HepG2 (cell line): ENCODE data around the gene SEMA3B. TPM values are rescaled to one million over a fixed set of nuclear protein-coding genes. Genes with fewer than 3 reads are reported as not detected.

Experiments
- ATAD3A ChIP-seq: sonication (generic); formaldehyde crosslinking; IDR thresholded peaks from 2 replicates; pipeline ENCODE4 v1.4.0; 2020; ENCODE audit warnings: missing genetic modification reagents
- DZIP1 ChIP-seq: sonication (generic); formaldehyde crosslinking; IDR thresholded peaks from 2 replicates; pipeline ENCODE4 v1.5.0; 2020; ENCODE audit warnings: mild to moderate bottlenecking, missing genetic modification reagents
- FOXA3 ChIP-seq: IDR thresholded peaks from 2 replicates; pipeline ENCODE4 v1.6.1; 2016; ENCODE audit warnings: missing genetic modification reagents, missing compliant biosample characterization
- GATA4 ChIP-seq: sonication (generic); IDR thresholded peaks from 2 replicates; pipeline ENCODE4 v1.6.1; 2016; ENCODE audit warnings: antibody characterized with exemption, low read depth, borderline replicate concordance
- IKZF4 ChIP-seq: sonication (generic); formaldehyde crosslinking; IDR thresholded peaks from 2 replicates; pipeline ENCODE4 v1.5.1; 2020; ENCODE audit warnings: borderline replicate concordance, mild to moderate bottlenecking, low read depth, missing genetic modification reagents; ENCODE audit errors: not compliant biosample characterization
- KAT2B ChIP-seq: fragments of 150-350 bp; IDR thresholded peaks from 2 replicates; pipeline ENCODE4 v1.6.1; 2014; ENCODE audit warnings: low read depth, low read length, borderline replicate concordance
- MED8 ChIP-seq: sonication (generic); formaldehyde crosslinking; IDR thresholded peaks from 2 replicates; pipeline ENCODE4 v1.8.1; 2023; ENCODE audit warnings: mild to moderate bottlenecking, missing genetic modification reagents; ENCODE audit not compliant: insufficient replicate concordance
- NFYB ChIP-seq: sonication (generic); formaldehyde crosslinking; IDR thresholded peaks from 2 replicates; pipeline ENCODE4 v1.4.0; 2020; ENCODE audit warnings: missing genetic modification reagents
- NR3C1 ChIP-seq: sonication (generic); formaldehyde crosslinking; IDR thresholded peaks from 2 replicates; pipeline ENCODE4 v1.4.0; 2020; ENCODE audit warnings: missing genetic modification reagents
- RAD21 ChIP-seq: fragments of 450-650 bp; formaldehyde crosslinking; IDR thresholded peaks from 2 replicates; pipeline ENCODE4 v1.5.0; 2020; ENCODE audit warnings: mild to moderate bottlenecking
- RBFOX2 ChIP-seq: fragments of 200-400 bp; formaldehyde crosslinking; IDR thresholded peaks from 2 replicates; pipeline ENCODE4 v1.6.1; 2017; ENCODE audit warnings: low read depth, mild to moderate bottlenecking, low read length
- RELA ChIP-seq: sonication (generic); formaldehyde crosslinking; IDR thresholded peaks from 2 replicates; pipeline ENCODE4 v1.4.0; 2020; ENCODE audit warnings: missing genetic modification reagents
- SIN3A ChIP-seq: IDR thresholded peaks from 2 replicates; pipeline ENCODE4 v1.6.1; 2011; ENCODE audit warnings: low read depth, mild to moderate bottlenecking, control low read depth, low read length, borderline replicate concordance
- SP4 ChIP-seq: sonication (generic); formaldehyde crosslinking; IDR thresholded peaks from 2 replicates; pipeline ENCODE4 v1.8.1; 2023; ENCODE audit warnings: mild to moderate bottlenecking, missing genetic modification reagents
- ZBTB21 ChIP-seq: sonication (generic); formaldehyde crosslinking; IDR thresholded peaks from 2 replicates; pipeline ENCODE4 v1.4.0; 2020; ENCODE audit warnings: missing genetic modification reagents
- ZNF564 ChIP-seq: sonication (generic); formaldehyde crosslinking; IDR thresholded peaks from 2 replicates; pipeline ENCODE4 v1.8.1; 2023; ENCODE audit warnings: mild to moderate bottlenecking, missing genetic modification reagents
- ZNF589 ChIP-seq: sonication (generic); formaldehyde crosslinking; conservative IDR thresholded peaks from 2 replicates; pipeline ENCODE4 v1.8.0; 2022; ENCODE audit warnings: mild to moderate bottlenecking, moderate library complexity, missing genetic modification reagents
- ZNF598 ChIP-seq: sonication (generic); formaldehyde crosslinking; IDR thresholded peaks from 2 replicates; pipeline ENCODE4 v1.5.1; 2020; ENCODE audit warnings: mild to moderate bottlenecking, missing genetic modification reagents, borderline replicate concordance
- ZNF709 ChIP-seq: sonication (generic); formaldehyde crosslinking; IDR thresholded peaks from 2 replicates; pipeline ENCODE4 v1.5.0; 2020; ENCODE audit warnings: mild to moderate bottlenecking, missing genetic modification reagents
- ZNF770 ChIP-seq: sonication (generic); formaldehyde crosslinking; IDR thresholded peaks from 2 replicates; pipeline ENCODE4 v1.5.0; 2020; ENCODE audit warnings: mild to moderate bottlenecking, missing genetic modification reagents
- ZNF780A ChIP-seq: sonication (generic); formaldehyde crosslinking; IDR thresholded peaks from 2 replicates; pipeline ENCODE4 v1.8.0; 2022; ENCODE audit warnings: mild to moderate bottlenecking, missing genetic modification reagents, moderate library complexity
- polyA plus RNA-seq, 8 experiments: library from polyadenylated mRNA; depleted of rRNA in 3 of 8; stranded (reverse) in 7 of 8; unstranded in 1 of 8; fragments of >200 nt; fragmentation: Illumina TruSeq in 4 of 8; extraction: Trizol in 4 of 8; gene quantifications; 2 replicates each; pipeline versions ENCODE4 v1.2.1 to v1.2.3, GENCODE V29; 2011 to 2016; ENCODE audit warnings: low read depth in 4 of 8, missing spikeins in 1 of 8, mixed read lengths in 1 of 8; ENCODE audit not compliant: insufficient read depth in 1 of 8
- total RNA-seq, 5 experiments: library from RNA; depleted of rRNA; stranded (reverse); fragments of >200 nt; fragmentation: Illumina TruSeq; extraction: Trizol; gene quantifications; 2 replicates each; pipeline ENCODE4 v1.2.3, GENCODE V29; 2016; ENCODE audit warnings: low read depth in 1 of 5

The SEMA3B gene
- total and polyA plus RNA-seq, 2 of the 13 experiments (the other 11 are each of a cell fraction or from before 2014, with no cell fraction given), result 93.2 to 158 TPM

GRCh38 chr3:50235716-50236483, 33.0 kb upstream of the SEMA3B start, which contains the start of gene GNAI2 (continued):
- TF ChIP-seq DZIP1 (CRISPR knock-in tag), result no peak
- no peak for TF ChIP-seq MED8 (CRISPR knock-in tag)
- no peak for TF ChIP-seq ATAD3A
- TF ChIP-seq ZNF709 (CRISPR knock-in tag), result no peak; the same call in 1 of the 2 replicates
- TF ChIP-seq GATA4, result no peak; the same call in 1 of the 2 replicates
- TF ChIP-seq SP4 (CRISPR knock-in tag), result peak; percentile 97
- TF ChIP-seq SIN3A, result no peak
- no peak for TF ChIP-seq ZBTB21 (CRISPR knock-in tag)
- TF ChIP-seq RAD21, result peak; percentile 51
- TF ChIP-seq KAT2B, result no peak
- no peak for TF ChIP-seq ZNF589 (CRISPR knock-in tag)
- no peak for TF ChIP-seq RELA
- no peak for TF ChIP-seq NR3C1 (CRISPR knock-in tag)
- peak; percentile 24 for TF ChIP-seq IKZF4 (CRISPR knock-in tag)
- peak; percentile 84 for TF ChIP-seq NFYB (CRISPR knock-in tag)
- peak; percentile 86 for TF ChIP-seq RBFOX2
- TF ChIP-seq ZNF598, result no peak
- TF ChIP-seq FOXA3, result no peak
- TF ChIP-seq ZNF770, result no peak
- no peak for TF ChIP-seq ZNF780A (CRISPR knock-in tag)
- TF ChIP-seq ZNF564 (CRISPR knock-in tag), result peak; percentile 44; the same call in 1 of the 2 replicates
